GM23338 (cell line): Measurements from ENCODE around the gene LOXL4. TPM values are rescaled to one million over a fixed set of nuclear protein-coding genes. Genes with fewer than 3 reads are reported as not detected.
A peak's percentile ranks its signal among the peaks of the same experiment; 100 is the strongest.

Experiments used
- ATAC-seq: fragments of 200-7000 bp; cut with Tn5 transposase; 3 replicates; pipeline ENCODE4 v1.9.1; 2020
- DNase-seq: peaks from one replicate; pipeline ENCODE4 v3.0.0-alpha.2; 2015; ENCODE audit warnings: low spot score
- H2AFZ ChIP-seq: fragments of 200-600 bp; sonication (generic); 2 replicates; pipeline ENCODE4 v1.8.0; 2016; ENCODE audit warnings: antibody characterized with exemption, mild to moderate bottlenecking, moderate library complexity
- H3F3A ChIP-seq: fragments of 200-600 bp; sonication (generic); replicated peaks from 2 replicates; pipeline ENCODE4 v1.8.0; 2017; ENCODE audit warnings: antibody characterized with exemption, mixed run types, low read depth
- H3K27ac ChIP-seq: fragments of 200-600 bp; sonication (generic); 2 replicates; pipeline ENCODE4 v1.6.1; 2016; ENCODE audit warnings: low read depth
- H3K27me3 ChIP-seq: fragments of 200-600 bp; sonication (generic); 2 replicates; pipeline ENCODE4 v1.8.0; 2016; ENCODE audit warnings: mild to moderate bottlenecking, mixed run types, moderate library complexity; ENCODE audit not compliant: insufficient read depth
- H3K36me3 ChIP-seq: fragments of 200-600 bp; sonication (generic); 2 replicates; pipeline ENCODE4 v1.8.0; 2016; ENCODE audit warnings: mild to moderate bottlenecking; ENCODE audit not compliant: insufficient read depth
- H3K4me1 ChIP-seq: fragments of 200-600 bp; sonication (generic); 2 replicates; pipeline ENCODE4 v1.8.0; 2016; ENCODE audit warnings: mild to moderate bottlenecking, moderate library complexity; ENCODE audit not compliant: insufficient read depth
- H3K4me2 ChIP-seq: fragments of 200-600 bp; sonication (generic); 2 replicates; pipeline ENCODE4 v1.7.1; 2017; ENCODE audit warnings: mixed run types
- H3K4me3 ChIP-seq: fragments of 200-600 bp; sonication (generic); 2 replicates; pipeline ENCODE4 v1.6.1; 2016; ENCODE audit warnings: mixed run types
- H3K79me2 ChIP-seq: fragments of 200-600 bp; sonication (generic); replicated peaks from 2 replicates; pipeline ENCODE4 v1.8.0; 2017; ENCODE audit warnings: mild to moderate bottlenecking; ENCODE audit not compliant: insufficient read depth
- H3K9me2 ChIP-seq: fragments of 200-600 bp; sonication (generic); 2 replicates; pipeline ENCODE4 v1.8.0; 2017; ENCODE audit not compliant: insufficient read depth
- H4K20me1 ChIP-seq: fragments of 200-600 bp; sonication (generic); replicated peaks from 2 replicates; pipeline ENCODE4 v1.8.0; 2017; ENCODE audit warnings: mild to moderate bottlenecking; ENCODE audit not compliant: insufficient read depth
- H3K27ac Mint-ChIP-seq: 2 replicates; pipeline ENCODE4 v1.8.0; 2020; ENCODE audit warnings: inconsistent platforms, mild to moderate bottlenecking, moderate library complexity, mixed read lengths
- H3K27me3 Mint-ChIP-seq: 3 replicates; pipeline ENCODE4 v1.8.0; 2022; ENCODE audit warnings: low read depth, mild to moderate bottlenecking, moderate library complexity, mixed read lengths, inconsistent platforms; ENCODE audit not compliant: insufficient read depth, poor library complexity
- H3K36me3 Mint-ChIP-seq: 3 replicates; pipeline ENCODE4 v1.8.0; 2021; ENCODE audit warnings: low read depth, mild to moderate bottlenecking, inconsistent platforms, moderate library complexity, mixed read lengths
- H3K4me1 Mint-ChIP-seq: 3 replicates; pipeline ENCODE4 v1.8.0; 2020; ENCODE audit warnings: mild to moderate bottlenecking, inconsistent platforms, mixed read lengths
- H3K4me3 Mint-ChIP-seq: 3 replicates; pipeline ENCODE4 v1.8.0; 2021; ENCODE audit warnings: moderate library complexity, mild to moderate bottlenecking, inconsistent platforms, mixed read lengths
- H3K9me3 Mint-ChIP-seq: 3 replicates; pipeline ENCODE4 v1.8.0; 2020; ENCODE audit warnings: moderate library complexity, mild to moderate bottlenecking, inconsistent platforms, mixed read lengths
- CREB1 ChIP-seq: fragments of 250-450 bp; sonication (Bioruptor Pico); IDR thresholded peaks from 2 replicates; pipeline ENCODE4 v1.5.0; 2020; ENCODE audit warnings: low read depth, mild to moderate bottlenecking, moderate library complexity
- EZH2 ChIP-seq: fragments of 200-600 bp; sonication (generic); IDR thresholded peaks from one replicate; pipeline ENCODE4 v1.8.0; 2017; ENCODE audit warnings: antibody characterized with exemption, mild to moderate bottlenecking, low read depth; ENCODE audit not compliant: unreplicated experiment
- EZH2phosphoT487 ChIP-seq: fragments of 200-600 bp; sonication (generic); IDR thresholded peaks from one replicate; pipeline ENCODE4 v1.8.1; 2018; ENCODE audit warnings: antibody characterized with exemption; ENCODE audit not compliant: unreplicated experiment
- JUNB ChIP-seq: IDR thresholded peaks from one replicate; pipeline ENCODE4 v1.6.1; 2016; ENCODE audit warnings: antibody characterized with exemption; ENCODE audit not compliant: unreplicated experiment
- NANOG ChIP-seq: IDR thresholded peaks from 2 replicates; pipeline ENCODE4 v1.6.1; 2016; ENCODE audit warnings: antibody characterized with exemption, borderline replicate concordance
- POLR2AphosphoS5 ChIP-seq: IDR thresholded peaks from 2 replicates; pipeline ENCODE4 v1.6.1; 2016; ENCODE audit warnings: antibody characterized with exemption, low read depth
- STAT1 ChIP-seq: IDR thresholded peaks from one replicate; pipeline ENCODE4 v1.6.1; 2016; ENCODE audit warnings: antibody characterized with exemption; ENCODE audit not compliant: unreplicated experiment
- ZNF114 ChIP-seq: fragments of 250-450 bp; sonication (Bioruptor Pico); IDR thresholded peaks from 2 replicates; pipeline ENCODE4 v1.5.0; 2020; ENCODE audit warnings: mild to moderate bottlenecking, moderate library complexity
- ZNF331 ChIP-seq: fragments of 250-450 bp; sonication (Bioruptor Pico); IDR thresholded peaks from 2 replicates; pipeline ENCODE4 v1.5.0; 2020; ENCODE audit warnings: low read depth, mild to moderate bottlenecking, moderate library complexity
- polyA plus RNA-seq: library from polyadenylated mRNA; unstranded; fragments of >200 nt; fragmentation: Nextera tagmentation; extraction: Ambion mirVana; gene quantifications from 2 replicates; pipeline ENCODE4 v1.2.1, GENCODE V29; 2016
- total RNA-seq: library from RNA; depleted of rRNA; stranded (reverse); fragments of >200 nt; shearing (Covaris generic); gene quantifications from 2 replicates; pipeline ENCODE4 v1.2.3, GENCODE V29; 2014
- TF ChIP-seq, protein P1 (sequence below): fragments of 250-450 bp; sonication (Bioruptor Pico); IDR thresholded peaks from 2 replicates; pipeline ENCODE4 v1.5.0; 2020; ENCODE audit warnings: mild to moderate bottlenecking, moderate library complexity
- TF ChIP-seq, protein P2 (sequence below), 2 experiments: fragments of 200-600 bp in 1 of 2; sonication (generic) in 1 of 2; conservative IDR thresholded peaks; 2 replicates each; pipeline versions ENCODE4 v1.5.1 to v1.6.1; 2016 to 2017; ENCODE audit warnings: antibody characterized with exemption in 2 of 2, low read depth in 2 of 2, mild to moderate bottlenecking in 2 of 2, moderate library complexity in 1 of 2
- TF ChIP-seq, protein P3 (sequence below): IDR thresholded peaks from 2 replicates; pipeline ENCODE4 v1.6.1; 2016; ENCODE audit warnings: antibody characterized with exemption
- TF ChIP-seq, protein P4 (sequence below): IDR thresholded peaks from one replicate; pipeline ENCODE4 v1.6.1; 2018; ENCODE audit warnings: antibody characterized with exemption; ENCODE audit not compliant: unreplicated experiment

Gene LOXL4
- total and polyA plus RNA-seq, 2 experiments from 2014 or later = 0.21 to 0.38 TPM

DNA sequence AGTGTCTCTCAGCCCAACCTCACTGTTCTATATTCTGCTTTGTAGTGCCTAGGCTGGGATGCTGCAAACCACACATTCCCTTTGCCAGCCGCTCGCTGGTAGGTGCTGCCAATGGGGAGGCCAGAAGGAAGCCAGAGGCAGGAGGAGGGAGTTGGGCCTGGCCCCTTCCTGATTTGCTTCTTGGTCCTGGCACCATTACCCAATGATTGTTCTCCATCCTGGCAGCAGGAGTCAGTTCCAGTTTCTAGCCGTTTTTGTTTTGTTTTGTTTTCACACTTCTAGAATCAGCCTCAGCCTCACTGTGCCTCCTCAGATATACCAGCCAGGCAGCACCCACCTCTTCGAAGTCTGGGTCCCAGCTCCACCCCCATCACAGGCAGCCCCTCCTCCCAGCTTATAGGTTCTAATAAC is 27.4 kb upstream of the LOXL4 start:
- Mint-ChIP-seq H3K36me3 (no peaks in the 10 kb centered on the region), H3K27me3 (peaks cover 4% of the 10 kb centered on the region), H3K4me1 (peaks cover 19% of the 10 kb centered on the region), H3K9me3 (no peaks in the 10 kb centered on the region), H3K27ac (no peak overlapping the region), H3K4me3 (no peak overlapping the region)
- Histone ChIP-seq H3K36me3 (no peaks in the 10 kb centered on the region), H3K4me3 (no peak overlapping the region), H3K79me2 (no peaks in the 10 kb centered on the region), H2AFZ (peak overlapping the region; percentile 8; the same call in 1 of the 2 replicates), H3K4me1 (peaks cover 8% of the 10 kb centered on the region), H3K27ac (no peak overlapping the region), H3K9me2 (no peaks in the 10 kb centered on the region), H3K27me3 (no peaks in the 10 kb centered on the region), H3F3A (no peaks in the 10 kb centered on the region), H3K4me2 (no peak overlapping the region), H4K20me1 (no peaks in the 10 kb centered on the region)
- DNase-seq = no peak
- TF ChIP-seq ZNF114 (CRISPR knock-in tag) (no peak), POLR2AphosphoS5 (no peak), ZNF331 (CRISPR knock-in tag) (no peak), CREB1 (CRISPR knock-in tag) (no peak), EZH2 (no peak), JUNB (no peak), EZH2phosphoT487 (no peak), NANOG (no peak), STAT1 (no peak)
- TF ChIP-seq, protein P1, sequence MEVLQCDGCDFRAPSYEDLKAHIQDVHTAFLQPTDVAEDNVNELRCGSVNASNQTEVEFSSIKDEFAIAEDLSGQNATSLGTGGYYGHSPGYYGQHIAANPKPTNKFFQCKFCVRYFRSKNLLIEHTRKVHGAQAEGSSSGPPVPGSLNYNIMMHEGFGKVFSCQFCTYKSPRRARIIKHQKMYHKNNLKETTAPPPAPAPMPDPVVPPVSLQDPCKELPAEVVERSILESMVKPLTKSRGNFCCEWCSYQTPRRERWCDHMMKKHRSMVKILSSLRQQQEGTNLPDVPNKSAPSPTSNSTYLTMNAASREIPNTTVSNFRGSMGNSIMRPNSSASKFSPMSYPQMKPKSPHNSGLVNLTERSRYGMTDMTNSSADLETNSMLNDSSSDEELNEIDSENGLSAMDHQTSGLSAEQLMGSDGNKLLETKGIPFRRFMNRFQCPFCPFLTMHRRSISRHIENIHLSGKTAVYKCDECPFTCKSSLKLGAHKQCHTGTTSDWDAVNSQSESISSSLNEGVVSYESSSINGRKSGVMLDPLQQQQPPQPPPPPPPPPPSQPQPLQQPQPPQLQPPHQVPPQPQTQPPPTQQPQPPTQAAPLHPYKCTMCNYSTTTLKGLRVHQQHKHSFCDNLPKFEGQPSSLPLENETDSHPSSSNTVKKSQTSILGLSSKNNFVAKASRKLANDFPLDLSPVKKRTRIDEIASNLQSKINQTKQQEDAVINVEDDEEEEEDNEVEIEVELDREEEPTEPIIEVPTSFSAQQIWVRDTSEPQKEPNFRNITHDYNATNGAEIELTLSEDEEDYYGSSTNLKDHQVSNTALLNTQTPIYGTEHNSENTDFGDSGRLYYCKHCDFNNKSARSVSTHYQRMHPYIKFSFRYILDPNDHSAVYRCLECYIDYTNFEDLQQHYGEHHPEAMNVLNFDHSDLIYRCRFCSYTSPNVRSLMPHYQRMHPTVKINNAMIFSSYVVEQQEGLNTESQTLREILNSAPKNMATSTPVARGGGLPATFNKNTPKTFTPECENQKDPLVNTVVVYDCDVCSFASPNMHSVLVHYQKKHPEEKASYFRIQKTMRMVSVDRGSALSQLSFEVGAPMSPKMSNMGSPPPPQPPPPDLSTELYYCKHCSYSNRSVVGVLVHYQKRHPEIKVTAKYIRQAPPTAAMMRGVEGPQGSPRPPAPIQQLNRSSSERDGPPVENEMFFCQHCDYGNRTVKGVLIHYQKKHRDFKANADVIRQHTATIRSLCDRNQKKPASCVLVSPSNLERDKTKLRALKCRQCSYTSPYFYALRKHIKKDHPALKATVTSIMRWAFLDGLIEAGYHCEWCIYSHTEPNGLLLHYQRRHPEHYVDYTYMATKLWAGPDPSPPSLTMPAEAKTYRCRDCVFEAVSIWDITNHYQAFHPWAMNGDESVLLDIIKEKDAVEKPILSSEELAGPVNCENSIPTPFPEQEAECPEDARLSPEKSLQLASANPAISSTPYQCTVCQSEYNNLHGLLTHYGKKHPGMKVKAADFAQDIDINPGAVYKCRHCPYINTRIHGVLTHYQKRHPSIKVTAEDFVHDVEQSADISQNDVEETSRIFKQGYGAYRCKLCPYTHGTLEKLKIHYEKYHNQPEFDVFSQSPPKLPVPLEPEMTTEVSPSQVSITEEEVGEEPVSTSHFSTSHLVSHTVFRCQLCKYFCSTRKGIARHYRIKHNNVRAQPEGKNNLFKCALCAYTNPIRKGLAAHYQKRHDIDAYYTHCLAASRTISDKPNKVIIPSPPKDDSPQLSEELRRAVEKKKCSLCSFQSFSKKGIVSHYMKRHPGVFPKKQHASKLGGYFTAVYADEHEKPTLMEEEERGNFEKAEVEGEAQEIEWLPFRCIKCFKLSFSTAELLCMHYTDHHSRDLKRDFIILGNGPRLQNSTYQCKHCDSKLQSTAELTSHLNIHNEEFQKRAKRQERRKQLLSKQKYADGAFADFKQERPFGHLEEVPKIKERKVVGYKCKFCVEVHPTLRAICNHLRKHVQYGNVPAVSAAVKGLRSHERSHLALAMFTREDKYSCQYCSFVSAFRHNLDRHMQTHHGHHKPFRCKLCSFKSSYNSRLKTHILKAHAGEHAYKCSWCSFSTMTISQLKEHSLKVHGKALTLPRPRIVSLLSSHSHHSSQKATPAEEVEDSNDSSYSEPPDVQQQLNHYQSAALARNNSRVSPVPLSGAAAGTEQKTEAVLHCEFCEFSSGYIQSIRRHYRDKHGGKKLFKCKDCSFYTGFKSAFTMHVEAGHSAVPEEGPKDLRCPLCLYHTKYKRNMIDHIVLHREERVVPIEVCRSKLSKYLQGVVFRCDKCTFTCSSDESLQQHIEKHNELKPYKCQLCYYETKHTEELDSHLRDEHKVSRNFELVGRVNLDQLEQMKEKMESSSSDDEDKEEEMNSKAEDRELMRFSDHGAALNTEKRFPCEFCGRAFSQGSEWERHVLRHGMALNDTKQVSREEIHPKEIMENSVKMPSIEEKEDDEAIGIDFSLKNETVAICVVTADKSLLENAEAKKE (CRISPR knock-in tag) = no peak
- TF ChIP-seq, protein P2, sequence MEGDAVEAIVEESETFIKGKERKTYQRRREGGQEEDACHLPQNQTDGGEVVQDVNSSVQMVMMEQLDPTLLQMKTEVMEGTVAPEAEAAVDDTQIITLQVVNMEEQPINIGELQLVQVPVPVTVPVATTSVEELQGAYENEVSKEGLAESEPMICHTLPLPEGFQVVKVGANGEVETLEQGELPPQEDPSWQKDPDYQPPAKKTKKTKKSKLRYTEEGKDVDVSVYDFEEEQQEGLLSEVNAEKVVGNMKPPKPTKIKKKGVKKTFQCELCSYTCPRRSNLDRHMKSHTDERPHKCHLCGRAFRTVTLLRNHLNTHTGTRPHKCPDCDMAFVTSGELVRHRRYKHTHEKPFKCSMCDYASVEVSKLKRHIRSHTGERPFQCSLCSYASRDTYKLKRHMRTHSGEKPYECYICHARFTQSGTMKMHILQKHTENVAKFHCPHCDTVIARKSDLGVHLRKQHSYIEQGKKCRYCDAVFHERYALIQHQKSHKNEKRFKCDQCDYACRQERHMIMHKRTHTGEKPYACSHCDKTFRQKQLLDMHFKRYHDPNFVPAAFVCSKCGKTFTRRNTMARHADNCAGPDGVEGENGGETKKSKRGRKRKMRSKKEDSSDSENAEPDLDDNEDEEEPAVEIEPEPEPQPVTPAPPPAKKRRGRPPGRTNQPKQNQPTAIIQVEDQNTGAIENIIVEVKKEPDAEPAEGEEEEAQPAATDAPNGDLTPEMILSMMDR (conservative IDR thresholded peaks at IDR 0.05; ENCODE audit: low read depth in 2 of 2) = no peak
- TF ChIP-seq, protein P3, sequence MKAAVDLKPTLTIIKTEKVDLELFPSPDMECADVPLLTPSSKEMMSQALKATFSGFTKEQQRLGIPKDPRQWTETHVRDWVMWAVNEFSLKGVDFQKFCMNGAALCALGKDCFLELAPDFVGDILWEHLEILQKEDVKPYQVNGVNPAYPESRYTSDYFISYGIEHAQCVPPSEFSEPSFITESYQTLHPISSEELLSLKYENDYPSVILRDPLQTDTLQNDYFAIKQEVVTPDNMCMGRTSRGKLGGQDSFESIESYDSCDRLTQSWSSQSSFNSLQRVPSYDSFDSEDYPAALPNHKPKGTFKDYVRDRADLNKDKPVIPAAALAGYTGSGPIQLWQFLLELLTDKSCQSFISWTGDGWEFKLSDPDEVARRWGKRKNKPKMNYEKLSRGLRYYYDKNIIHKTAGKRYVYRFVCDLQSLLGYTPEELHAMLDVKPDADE = no peak
- TF ChIP-seq, protein P4, sequence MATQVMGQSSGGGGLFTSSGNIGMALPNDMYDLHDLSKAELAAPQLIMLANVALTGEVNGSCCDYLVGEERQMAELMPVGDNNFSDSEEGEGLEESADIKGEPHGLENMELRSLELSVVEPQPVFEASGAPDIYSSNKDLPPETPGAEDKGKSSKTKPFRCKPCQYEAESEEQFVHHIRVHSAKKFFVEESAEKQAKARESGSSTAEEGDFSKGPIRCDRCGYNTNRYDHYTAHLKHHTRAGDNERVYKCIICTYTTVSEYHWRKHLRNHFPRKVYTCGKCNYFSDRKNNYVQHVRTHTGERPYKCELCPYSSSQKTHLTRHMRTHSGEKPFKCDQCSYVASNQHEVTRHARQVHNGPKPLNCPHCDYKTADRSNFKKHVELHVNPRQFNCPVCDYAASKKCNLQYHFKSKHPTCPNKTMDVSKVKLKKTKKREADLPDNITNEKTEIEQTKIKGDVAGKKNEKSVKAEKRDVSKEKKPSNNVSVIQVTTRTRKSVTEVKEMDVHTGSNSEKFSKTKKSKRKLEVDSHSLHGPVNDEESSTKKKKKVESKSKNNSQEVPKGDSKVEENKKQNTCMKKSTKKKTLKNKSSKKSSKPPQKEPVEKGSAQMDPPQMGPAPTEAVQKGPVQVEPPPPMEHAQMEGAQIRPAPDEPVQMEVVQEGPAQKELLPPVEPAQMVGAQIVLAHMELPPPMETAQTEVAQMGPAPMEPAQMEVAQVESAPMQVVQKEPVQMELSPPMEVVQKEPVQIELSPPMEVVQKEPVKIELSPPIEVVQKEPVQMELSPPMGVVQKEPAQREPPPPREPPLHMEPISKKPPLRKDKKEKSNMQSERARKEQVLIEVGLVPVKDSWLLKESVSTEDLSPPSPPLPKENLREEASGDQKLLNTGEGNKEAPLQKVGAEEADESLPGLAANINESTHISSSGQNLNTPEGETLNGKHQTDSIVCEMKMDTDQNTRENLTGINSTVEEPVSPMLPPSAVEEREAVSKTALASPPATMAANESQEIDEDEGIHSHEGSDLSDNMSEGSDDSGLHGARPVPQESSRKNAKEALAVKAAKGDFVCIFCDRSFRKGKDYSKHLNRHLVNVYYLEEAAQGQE = no peak
- ATAC-seq = peak; percentile 20
